Germinal center (tissue), 1 donor: ENCODE data around the gene SLC39A11.

Experiments used
- DNase-seq: peaks from one replicate; pipeline ENCODE4 v3.0.0; 2012; ENCODE audit warnings: mixed read lengths, low spot score

Gene SLC39A11

DNA sequence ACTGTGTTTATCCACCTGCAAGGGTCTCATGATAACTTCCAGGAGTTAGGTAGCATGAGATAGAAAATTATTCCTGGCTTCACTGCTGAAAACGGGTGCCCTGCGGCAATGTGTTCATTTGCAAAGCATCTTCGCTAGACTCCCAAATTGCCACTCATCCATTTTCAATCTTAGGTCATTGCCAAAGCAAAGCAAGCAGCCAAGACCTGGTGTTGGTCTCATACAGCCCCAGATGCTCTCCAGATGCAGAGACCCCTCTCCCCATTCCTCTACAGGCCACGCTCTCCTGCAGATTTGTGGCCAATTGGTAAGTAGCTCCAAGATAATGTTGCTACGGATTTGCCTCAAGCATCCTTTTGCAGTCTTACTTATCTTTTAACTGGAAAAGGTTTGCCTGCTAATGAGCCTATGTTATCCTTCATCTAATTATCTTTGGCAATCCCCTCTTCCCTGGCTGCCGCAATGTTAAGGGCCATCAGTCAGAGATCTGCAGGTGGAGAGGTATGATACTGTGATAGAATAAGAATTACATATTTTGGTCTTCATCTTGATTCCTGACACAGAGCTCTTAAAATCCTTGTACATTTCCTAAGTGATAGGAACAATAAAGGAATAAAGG lies 222.0 kb downstream of the SLC39A11 start:
- DNase-seq, result no peak

DNA sequence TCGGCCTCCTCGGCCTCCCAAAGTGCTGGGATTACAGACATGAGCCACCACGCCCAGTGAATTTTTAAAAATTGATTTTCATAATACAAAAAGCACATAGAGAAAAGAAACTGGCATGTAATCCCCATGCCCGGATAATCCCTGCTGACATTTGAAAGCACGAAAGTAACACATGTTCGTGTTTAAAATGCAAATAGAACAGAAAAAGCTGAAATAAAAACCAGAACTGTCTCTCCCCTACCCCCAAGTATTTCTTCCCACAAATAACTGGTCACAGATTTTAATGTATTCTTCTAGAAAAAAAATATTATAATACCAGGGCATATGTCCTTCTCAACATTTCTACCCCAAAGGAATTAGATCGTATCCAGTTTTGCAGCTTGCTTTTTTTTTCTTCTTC lies 222.9 kb downstream of the SLC39A11 start:
- DNase-seq, result no peak

DNA sequence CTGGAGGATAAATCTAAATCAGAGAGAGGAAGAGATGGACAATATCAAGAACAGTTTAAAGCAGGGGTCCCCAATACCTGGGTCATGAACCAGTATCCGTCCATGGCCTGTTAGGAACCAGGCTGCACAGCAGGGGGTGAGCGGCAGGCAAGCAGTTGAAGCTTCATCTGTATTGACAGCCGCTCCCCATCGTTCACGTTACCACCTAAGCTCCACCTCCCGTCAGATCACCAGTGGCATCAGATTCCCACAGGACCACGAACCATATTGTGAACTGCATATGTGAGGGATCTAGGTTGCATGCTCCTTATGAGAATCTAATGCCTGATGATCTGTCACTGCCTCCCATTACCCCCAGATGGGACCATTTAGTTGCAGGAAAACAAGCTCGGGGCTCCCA lies 226.5 kb downstream of the SLC39A11 start:
- no peak for DNase-seq

DNA sequence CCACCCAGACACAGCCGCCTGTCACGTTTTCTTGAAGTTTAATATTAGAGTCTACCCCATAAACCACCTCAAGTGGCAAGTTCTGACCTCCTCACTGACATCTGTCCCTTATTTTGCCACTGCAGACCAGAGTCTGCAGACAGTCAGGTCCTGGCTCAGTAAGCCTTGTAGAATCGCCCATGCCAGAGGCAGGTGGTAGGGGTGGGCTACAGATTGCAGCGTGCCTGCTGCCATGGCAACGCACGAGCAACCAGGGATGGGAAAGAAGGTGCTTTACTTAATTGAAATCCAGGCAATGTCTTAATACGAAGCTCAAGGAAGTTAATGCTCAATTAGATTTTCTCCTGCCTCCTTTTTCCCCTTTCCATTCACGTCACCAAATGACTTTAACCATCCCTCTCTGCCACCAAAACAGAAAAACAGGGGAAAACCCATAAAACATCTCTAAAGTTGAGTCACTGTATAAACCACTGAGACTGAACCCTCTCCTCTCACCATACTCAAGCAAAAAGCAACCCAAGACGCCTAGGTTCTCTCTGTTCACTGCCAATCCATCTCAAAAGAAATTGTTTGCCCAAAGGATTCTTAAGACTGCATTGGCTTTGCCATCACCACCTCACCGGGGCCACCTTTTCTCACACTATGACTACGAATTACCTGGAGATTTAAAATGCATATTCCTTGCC lies 228.8 kb downstream of the SLC39A11 start:
- DNase-seq, result no peak

DNA sequence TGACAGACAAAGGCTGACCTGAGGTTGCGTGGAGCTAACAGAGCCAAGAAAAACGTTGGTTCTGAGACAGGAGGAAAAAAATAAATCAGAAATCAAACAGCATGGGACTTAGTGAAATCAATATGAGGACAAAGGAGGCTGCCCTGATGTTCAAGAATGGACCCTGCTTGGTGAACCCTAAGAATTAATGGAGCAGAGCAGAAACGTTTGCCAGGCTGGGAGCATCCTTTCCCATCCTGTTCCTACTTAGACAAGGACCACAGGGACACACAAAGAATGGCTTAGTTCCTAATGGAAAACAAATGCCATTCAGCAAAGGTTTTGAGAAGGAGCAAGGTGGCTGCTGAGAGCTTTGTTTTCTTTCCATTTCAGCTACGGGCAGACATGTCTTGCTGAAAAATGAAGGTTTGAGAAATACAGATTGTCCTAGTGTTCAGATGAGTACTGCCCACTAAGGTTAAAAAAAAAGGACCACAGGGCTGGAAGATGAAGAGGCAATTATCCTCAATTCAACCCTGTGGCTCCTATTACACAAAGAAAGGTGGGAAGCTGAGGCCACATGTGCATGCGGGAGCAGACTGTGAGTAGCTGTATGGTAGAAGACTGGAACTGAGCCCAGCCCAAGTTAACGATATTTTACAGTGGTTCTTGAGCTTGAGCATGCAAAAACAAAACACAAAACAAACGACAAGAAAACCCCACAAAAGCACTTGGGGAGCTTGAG lies 230.1 kb downstream of the SLC39A11 start:
- DNase-seq, result no peak

DNA sequence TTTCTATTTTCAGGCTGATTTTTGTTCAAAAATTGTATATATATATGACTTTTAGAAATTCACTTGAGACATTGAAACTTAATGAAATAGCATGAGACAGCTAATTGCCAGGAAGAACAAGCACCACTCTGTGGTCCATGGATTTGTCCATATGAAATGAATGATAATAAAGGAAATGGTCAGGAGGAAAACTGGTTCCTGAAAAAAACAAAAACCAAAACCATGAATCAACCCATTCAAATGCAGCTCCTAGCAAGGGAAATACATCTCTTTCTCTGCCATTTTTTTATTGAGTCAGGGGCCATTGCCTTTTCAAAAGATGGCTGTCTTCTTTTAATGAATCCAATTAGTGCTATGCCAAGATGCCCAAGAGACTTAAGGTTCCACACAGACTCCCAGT lies 230.7 kb downstream of the SLC39A11 start:
- DNase-seq, result no peak

DNA sequence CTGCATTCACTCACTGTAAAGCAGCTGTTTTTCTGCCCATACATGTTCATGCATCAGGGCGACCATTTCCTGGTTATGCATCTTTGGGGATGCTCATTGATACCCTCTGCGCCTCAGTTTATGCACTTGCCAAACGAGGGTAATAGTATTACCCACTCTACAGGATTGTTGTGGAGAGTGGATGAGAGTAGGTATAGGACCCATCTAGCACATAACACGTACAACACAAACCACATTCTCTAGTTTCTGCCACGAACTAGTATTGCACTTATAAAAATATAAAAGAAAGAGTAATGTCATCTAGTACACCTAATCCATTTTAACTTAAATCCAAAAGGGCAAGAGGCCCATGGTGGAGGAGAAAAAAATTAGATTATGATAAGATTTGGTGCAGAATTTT lies 231.7 kb downstream of the SLC39A11 start:
- no peak for DNase-seq

DNA sequence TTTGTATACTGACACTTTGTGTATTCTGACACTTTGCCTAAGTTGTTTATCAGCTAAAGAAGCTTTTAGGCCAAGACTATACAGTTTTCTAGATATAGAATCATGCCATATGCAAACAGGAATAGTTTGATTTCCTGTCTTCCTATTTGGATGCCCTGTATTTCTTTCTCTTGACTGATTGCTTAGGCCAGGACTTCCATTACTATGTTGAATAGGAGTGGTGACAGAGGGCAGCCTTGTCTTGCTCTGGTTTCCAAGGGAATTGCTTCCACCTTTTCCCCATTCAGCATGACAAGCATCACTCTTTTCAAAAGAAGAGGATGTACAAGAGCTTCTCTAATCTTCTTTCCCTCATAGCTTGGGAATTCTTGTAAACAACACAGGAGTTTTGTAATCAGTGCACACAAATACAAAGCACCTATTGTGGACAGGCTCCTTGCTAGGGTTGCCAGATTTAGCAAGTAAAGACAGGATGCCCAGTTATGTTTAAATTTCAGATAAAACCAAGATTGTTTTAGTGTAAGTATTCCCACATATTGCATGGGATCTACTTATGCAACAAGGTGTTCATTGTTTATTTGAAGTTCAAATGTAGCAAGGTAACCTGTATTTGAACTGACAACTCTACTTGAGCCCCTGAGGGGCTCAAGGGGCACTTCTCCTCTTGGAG lies 233.5 kb downstream of the SLC39A11 start:
- DNase-seq, result no peak

DNA sequence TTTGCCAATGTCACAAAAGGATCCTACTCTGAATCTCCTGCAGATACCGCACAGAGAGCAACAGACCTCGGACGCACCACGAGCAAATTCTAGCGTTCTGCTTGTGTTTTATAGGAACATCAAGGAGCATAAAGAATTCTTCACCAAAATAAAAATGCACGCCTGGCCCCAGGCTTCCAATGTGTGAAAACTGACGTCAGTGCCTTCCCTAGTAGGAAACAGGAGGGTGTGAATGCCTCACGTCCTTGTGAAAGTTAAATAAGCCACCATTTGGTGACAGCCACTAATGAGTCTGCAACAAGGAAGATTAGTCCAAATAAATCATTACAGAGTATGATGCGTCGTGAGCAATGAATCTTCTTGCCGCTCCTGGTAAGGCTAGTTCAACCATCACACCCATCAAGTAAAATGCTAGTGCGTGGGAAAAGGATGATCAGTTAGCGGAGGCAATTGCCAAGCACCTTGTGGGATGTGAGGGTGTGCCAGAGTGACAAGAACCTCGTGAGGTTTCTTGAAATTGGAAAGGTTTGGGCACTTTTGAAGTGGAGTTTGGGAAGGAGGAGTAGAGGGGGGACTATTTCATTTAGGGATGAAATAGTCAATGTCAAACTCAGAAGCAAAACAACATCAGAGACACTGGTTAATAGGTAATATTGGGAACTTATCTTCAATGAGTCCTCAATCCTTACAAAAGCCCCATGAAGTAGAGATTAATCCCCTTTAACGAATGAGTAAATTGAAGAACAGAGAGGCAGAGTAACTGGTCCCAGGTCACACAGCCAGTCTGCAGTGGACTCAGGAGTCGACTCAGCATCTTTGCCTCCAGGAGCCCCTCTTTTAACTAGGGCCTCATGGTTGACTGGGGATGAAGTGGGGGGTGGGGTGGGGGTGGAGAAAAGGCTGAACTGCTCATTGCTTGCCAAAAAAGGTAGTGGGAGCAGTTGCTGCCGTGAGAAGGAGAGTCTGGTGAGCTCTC lies 238.8 kb downstream of the SLC39A11 start:
- no peak for DNase-seq

DNA sequence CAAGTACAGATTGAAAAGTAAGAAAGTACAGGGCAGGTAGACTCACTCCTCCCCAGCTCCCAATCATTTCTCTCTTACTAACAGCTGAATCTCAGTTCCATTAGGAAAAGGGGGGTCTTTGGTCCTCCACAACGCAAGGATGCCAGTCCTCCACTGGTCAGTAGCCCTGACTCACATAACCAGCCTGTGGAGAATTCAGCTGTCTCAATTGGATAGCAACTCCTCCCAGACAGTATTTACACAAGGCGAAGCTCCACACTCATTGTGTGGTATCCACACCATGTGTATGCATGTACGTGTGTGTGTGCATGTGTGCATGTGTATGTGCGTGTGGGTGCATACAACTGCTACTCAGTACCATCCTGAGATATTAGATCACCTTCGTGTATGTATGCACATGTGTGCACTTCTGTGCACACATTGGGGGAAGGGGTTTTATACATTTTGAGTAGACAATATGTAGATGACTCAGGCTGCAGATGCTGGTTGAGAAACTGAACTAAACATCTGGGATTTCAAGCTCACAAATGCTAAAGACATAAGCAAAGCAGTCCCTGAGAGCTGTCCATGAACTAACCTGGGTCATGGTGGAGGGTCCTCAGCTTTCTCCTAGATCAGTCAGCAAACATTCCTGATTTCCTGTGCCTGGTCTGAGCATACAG lies 240.1 kb downstream of the SLC39A11 start:
- no peak for DNase-seq

DNA sequence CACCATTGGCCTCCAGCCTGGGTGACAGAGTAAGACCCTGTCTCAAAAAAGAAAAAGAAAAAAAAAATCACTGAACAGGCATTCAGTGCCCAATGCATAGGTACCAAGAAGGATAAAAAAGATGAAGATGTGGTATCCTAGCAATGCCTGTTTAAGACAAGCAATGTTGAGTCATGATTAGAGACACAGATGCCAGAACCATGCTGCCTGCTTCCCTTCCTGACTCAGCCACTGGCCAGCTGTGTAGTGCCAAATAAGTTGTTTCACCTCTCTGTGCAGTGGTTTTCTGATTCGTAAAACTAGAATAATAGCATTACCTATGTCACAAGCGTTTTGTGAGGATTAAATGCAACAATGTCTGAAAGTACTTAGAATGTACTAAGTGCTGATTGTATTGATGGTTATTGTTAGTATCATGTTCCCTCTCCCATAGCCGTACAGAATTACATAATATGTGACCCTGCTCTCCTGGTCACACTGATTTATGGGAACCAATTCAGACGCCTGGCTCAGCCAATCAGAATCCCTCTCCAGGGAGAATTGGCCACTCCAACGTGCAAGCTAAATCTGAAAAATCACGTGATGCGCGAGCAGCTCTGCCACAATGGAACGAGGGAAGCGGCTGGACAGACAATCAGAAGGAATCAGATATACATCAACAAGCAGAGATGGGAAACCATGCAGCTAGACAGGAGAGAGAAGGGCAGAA lies 241.9 kb downstream of the SLC39A11 start:
- no peak for DNase-seq

DNA sequence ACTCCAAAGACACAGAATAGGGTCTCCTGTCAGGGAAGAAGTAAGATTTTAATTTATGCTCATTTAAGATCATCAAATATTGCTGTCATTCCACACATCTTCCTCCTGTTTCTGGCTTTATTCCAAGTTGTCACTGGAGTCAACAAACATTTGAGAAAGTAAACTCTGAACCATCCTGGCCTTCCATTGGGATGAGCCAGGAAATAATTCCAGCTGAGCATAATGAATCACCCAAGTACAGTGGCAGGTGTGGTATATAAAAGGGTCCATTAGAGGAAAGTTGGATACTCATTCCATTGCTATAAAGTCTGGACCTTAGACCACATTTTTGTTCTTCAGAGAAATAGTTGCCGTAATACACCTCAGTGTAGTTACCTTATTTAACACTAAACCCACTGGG lies 246.1 kb downstream of the SLC39A11 start:
- no peak for DNase-seq

DNA sequence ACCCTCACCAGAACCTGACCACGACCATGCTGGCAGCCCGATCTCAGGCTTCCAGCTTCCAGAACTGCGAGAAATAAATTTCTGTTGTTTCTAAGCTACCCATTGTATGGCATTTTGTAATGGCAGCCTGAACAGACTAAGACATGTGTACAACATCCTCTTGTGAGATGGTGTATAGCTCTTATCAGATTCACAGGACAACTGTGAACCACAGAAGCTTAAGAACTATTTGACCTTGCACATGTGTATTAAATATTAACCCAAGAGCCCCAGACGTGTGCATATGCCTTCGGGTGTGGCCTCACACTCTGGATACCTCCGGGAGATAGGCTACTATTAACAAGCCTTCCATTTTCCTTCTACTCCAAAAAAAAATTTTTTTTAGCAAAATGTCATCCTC lies 248.9 kb downstream of the SLC39A11 start:
- DNase-seq, result no peak

DNA sequence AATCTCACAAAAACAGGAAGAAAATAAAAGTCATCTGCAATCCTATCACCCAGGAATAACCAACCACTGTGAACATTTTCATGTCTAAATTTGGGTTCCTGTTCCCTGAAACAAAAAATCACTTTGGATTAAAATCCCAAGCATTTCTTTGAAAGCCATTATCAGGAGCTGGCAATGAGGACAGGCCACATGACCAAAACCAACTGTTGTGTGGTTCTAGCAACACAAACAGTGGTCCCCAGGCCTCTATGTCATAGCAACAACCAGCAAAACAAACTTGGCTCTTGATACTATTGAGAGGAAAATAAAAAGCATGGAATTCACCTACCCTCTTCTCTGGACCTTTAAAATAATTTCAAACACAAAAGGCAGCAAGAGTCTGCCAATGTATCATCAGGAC lies 252.5 kb downstream of the SLC39A11 start:
- DNase-seq, result no peak

DNA sequence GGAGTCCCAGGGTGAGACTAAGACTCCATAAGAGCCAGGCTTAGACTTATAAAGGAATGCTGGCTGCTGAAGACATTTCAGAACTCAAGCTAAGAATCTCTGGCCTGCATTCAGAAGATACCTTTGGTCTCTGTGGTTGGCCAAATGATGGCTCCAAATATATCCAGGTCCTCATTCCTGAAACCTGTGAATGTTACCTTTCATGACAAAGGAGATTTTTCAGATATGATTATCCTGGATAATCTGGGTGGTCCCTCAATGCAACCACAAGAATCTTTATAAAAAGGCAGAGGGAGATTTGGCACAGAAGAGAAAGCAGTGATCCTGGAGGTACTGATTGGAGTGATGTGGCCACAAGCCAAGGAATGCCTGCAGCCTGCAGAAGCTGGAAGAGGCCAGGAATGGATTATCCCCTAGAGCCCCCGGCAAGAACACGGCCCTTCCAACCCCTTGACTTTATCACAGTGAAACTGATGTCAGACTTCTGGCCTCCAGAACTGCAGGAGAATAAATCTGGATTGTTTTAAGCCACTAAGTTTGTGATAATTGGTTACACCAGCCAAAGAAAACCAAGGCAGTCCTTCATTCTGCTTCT lies 253.3 kb downstream of the SLC39A11 start:
- no peak for DNase-seq

DNA sequence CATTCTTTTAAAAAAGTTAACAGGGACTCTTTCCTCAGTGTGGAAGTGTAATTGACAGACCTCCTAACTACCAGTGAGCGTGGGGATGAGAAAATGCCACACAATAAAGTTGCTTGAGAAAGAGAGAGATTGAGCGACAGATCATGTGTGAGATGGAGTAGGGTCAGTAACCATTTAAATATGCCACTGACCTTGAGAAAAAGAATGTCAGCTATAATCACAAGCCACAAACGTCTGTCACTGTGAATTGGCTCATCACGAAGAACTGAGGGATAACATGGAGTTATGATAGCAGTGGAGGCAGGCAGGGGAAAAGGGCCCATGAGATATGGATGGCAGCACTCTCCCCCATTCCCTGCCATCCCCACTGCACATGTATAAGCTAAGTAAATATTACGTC lies 253.9 kb downstream of the SLC39A11 start:
- DNase-seq, result no peak

DNA sequence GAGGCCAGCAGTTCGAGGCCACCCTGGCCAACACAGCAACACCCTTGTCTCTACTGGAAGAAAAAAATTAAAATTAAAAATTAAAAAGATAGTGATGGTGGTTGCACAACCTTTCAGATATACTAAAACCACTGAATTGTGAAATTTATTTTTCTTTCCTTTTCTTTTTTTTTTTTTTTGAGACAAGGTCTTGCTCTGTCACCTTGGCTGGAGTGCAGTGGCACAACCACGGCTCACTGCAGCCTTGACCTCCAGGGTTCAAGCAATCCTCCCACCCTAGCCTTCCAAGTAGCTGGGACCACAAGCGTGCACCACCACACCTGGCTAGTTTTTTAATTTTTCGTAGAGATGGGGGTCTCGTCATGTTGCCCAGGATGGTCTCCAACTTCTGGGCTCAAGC lies 254.4 kb downstream of the SLC39A11 start:
- DNase-seq, result no peak

DNA sequence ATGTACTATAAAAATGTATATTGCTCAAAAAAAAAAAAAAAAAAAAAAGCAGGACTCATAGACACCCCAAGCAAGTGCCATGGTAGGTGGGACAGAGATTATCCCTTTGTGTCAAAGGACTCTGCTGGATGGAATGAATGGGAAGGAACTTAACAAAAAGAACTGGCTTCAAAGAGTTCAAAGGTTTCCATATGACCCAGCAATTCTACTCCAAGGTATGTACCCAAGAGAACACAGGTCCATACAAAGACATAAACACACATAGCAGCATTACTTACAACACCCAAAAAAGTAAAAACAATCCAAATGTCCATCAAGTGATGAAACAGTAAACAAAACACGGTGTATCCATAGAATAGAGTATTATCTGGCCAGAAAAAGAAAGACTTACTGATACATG lies 255.2 kb downstream of the SLC39A11 start:
- DNase-seq, result no peak

DNA sequence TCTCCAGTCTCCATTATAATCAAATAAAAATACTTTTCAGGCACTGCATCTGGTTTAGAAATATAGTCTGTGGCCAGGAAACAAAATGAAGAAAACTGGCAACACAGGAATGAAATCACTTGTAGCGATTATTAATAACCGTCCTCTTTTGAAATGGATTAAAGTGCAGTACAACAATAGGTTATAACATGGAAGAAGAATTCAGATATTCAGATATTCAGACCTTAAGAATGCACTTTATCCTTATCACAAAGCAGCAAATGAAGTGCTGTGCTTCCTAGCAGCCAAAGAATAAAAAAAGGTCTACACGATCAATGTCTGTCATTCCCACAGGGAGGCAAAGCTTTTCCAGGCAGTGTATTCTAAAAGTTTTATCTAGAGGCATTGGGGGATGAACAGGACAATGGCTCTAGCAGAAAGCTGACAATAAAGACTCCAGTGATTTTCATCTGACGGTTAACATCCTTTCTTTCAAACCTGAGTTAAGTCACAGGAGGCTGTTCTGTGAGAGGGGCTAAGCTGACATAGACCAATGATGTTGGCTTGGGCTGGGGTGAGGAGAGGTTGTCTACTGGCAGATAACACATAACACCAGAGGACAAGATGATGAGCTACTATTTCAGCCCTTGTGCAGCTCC lies 259.2 kb downstream of the SLC39A11 start:
- DNase-seq, result no peak

DNA sequence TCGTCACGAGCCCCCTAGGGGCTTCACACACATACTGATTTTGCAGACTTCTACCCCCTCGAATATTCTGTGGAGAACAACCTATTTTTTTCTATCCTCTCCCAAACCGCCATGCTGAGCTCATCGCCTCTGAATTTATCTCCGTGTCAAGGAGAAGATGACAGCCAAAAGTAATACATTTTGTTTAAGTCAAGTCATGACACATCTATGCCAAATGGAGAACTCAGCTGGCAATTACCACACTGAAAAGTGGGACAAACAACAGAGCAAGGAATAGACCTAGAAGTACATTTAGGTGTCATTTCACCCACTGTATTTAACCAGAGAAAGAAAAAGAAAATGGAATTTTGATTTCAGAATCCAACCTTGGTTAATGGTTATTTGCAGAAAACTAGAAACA lies 260.2 kb downstream of the SLC39A11 start:
- no peak for DNase-seq
